ENCODE results near the gene FAM83F.

DNA sequence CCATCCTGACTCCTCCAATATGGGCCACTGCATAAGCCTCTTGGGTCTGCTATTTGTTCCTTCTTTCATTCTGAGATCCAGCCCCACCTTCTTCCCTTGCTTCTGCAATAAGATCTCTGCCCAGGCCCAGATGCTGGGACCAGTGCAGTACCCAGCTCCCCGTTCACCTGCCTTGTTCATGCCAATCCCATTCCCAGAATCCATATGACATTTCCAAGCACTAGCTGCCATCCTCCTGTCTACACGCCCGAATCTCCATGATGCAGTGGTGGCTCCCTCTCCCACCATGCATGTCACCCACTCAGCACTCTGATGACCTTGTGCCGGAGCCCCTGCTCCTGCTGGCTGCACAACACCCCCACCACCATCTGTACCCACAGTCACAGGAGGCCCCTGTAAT lies 11.4 kb upstream of the FAM83F start:
- TF ChIP-seq CTCF (IDR thresholded peaks at IDR 0.05) (no peak), ZNF138 (CRISPR knock-in tag; conservative IDR thresholded peaks at IDR 0.05) (no peak), NR2C2 (CRISPR knock-in tag; IDR thresholded peaks at IDR 0.05) (no peak), NFATC4 (CRISPR knock-in tag; IDR thresholded peaks at IDR 0.05) (no peak), CBFB (CRISPR knock-in tag; IDR thresholded peaks at IDR 0.05; ENCODE audit: low read depth) (no peak), MYBL2 (CRISPR knock-in tag; IDR thresholded peaks at IDR 0.05) (no peak)
- TF ChIP-seq, protein P1, sequence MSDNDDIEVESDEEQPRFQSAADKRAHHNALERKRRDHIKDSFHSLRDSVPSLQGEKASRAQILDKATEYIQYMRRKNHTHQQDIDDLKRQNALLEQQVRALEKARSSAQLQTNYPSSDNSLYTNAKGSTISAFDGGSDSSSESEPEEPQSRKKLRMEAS (CRISPR knock-in tag; IDR thresholded peaks at IDR 0.05): no peak

Measured in WTC11 (cell line).